Ishikawa (cell line): Measurements from ENCODE around the gene TIMM44.

Experiments used
- EP300 ChIP-seq: IDR thresholded peaks from 2 replicates; pipeline ENCODE4 v1.6.1; 2012; ENCODE audit warnings: borderline replicate concordance
- FOXM1 ChIP-seq: IDR thresholded peaks from 2 replicates; pipeline ENCODE4 v1.6.1; 2012; ENCODE audit warnings: low read depth, borderline replicate concordance
- MAX ChIP-seq: IDR thresholded peaks from 2 replicates; pipeline ENCODE4 v1.6.1; 2012
- NFIC ChIP-seq: IDR thresholded peaks from 2 replicates; pipeline ENCODE4 v1.6.1; 2012
- REST ChIP-seq: IDR thresholded peaks from 2 replicates; pipeline ENCODE4 v1.6.1; 2012; ENCODE audit warnings: low read depth, mild to moderate bottlenecking
- TEAD4 ChIP-seq: IDR thresholded peaks from 2 replicates; pipeline ENCODE4 v1.6.1; 2012
- YY1 ChIP-seq: IDR thresholded peaks from 2 replicates; pipeline ENCODE4 v1.6.1; 2012; ENCODE audit warnings: low read depth

GRCh38 chr19:7982103-7982502 is 38.6 kb upstream of the TIMM44 start:
- TF ChIP-seq MAX: no peak
- TF ChIP-seq FOXM1: no peak
- no peak for TF ChIP-seq EP300
- TF ChIP-seq TEAD4: no peak
- no peak for TF ChIP-seq NFIC
- TF ChIP-seq REST: no peak
- TF ChIP-seq YY1: no peak
